Stimulated activated CD4-positive, alpha-beta T cell treated with anti-CD3 and anti-CD28 coated beads, TNF-alpha, amount 100 ng/mL, for 4 hours (primary cell): ENCODE data around the gene TMEM140.

Experiments used
- DNase-seq, 3 experiments: peaks; one replicate each; pipeline ENCODE4 v3.0.0-alpha.2; 2020; ENCODE audit warnings: low read depth in 3 of 3

The TMEM140 gene

DNA sequence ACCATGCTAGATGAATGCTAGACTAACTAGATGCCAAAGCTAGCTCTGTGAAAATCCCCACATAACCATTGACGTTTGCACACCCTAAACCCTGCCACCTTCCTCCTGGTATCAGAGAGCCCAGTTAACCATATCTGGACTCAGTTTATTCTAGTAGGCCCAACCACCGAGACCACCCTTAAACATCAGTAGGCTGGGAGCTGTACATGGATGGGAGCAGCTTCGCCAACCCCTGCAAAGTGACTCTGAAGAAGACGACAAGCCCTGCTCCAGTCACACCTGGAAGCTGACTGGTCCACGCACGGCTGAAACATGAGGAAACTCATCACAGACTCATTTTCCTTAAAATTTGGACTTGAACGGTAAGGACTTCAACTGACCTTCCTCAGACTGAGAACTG, 27.1 kb downstream of the TMEM140 start:
- no peak for DNase-seq

DNA sequence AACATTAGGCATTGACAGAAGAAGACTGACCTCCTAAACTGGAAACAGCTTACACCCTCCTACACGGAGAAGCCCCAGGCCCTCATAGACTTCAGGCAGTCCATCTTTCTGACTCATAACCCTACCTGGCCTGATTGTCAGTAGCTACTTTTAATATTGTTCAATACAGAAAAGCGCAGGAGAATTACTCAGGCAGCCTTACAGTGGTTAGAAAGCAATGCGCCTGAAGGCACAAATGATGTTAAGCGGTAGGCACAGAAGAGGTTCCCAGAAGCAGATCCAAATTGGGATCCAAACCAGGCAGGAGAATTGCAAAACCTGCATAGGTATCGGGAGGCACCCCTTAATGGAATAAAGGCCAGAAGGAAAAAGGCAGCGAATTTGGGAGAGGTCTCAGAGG, 28.1 kb downstream of the TMEM140 start:
- DNase-seq: no peak

DNA sequence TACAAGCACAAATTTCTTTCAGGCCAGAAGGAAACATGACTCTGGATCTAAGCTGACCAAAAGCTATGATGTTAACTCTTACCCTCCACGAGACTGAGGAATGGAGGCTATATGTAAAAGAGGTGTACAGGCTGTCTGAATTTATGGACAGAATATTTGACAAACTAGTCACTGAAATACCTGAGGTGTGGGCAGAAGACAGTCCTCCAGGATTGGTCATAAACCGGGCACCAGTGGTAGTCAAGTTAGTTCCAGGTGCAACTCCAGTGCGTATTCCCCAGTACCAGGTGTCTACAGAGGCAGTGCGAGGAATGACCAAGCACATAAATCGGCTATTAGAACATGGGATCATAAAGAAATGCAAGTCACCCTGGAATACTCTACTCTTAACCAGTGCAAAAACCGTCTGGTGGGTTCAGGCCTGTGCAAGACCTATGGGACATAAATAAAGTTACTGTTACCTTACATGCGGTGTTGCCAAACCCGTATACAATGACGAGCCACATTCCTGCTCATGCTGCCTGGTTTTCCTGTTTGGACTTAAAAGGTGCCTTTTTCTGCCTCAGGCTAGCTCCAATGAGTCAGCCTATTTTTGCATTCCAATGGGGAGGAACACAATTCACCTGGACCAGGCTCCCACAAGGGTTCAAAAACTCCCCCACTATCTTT, 29.3 kb downstream of the TMEM140 start:
- DNase-seq: no peak

DNA sequence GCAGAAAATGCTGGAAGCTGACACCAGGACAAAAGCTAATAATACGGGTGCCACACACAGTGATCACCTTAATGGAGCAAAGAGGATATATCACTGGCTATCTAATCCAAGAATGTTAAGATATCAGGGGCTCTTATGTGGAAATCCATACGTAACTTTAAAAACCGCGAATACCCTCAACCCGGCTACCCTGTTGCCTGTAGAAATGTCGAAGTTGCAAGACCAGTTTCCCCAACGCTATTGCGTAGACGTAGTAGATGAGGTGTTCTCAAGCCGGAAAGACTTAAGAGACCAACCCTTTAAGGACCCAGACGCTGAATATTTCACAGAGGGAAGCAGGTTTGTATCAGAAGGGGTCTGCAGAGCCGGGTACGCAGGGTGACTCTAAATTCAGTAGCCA, 30.5 kb downstream of the TMEM140 start:
- no peak for DNase-seq

DNA sequence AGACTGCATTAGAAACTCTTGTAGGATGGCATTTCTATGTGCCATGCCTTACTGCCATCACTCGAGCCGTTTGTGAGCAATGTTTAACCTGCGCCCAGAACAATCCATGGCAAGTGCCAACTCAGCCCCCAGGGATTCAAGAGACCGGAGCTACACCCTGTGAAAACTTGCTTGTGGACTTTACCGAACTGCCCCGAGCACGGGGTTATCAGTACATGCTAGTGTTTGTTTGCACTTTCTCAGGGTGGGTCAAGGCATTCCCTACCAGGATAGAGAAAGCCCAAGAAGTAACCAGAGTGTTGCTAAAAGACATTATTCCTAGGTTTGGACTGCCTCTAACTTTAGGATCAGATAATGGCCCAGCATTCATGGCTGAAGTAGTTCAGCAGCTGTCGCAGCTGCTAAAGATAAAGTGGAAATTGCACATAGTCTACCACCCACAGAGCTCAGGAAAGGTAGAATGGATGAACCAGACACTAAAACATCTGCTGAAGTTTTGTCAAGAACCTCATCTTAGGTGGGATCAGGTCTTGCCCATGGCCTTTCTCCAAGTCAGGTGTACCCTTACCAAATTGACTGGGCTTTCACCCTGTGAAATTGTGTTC, 31.6 kb downstream of the TMEM140 start:
- no peak for DNase-seq

DNA sequence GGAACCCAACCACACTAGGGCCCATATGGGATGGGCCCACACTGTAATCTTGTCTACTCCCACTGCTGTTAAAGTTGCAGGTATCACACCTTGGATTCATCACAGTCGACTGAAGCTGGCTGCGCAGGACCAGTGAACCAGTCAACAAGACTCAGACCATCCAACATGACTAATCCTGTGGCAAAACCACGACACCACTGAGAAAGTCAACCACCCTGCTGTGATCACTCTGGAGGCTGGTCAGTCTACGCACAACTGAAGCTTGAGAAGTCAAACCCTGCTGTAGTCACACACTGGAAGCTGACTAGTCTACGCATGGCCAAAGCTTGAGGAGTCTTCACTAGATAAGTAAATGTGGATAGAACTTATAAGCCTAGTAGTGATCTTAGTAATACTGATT, 32.2 kb downstream of the TMEM140 start:
- no peak for DNase-seq

DNA sequence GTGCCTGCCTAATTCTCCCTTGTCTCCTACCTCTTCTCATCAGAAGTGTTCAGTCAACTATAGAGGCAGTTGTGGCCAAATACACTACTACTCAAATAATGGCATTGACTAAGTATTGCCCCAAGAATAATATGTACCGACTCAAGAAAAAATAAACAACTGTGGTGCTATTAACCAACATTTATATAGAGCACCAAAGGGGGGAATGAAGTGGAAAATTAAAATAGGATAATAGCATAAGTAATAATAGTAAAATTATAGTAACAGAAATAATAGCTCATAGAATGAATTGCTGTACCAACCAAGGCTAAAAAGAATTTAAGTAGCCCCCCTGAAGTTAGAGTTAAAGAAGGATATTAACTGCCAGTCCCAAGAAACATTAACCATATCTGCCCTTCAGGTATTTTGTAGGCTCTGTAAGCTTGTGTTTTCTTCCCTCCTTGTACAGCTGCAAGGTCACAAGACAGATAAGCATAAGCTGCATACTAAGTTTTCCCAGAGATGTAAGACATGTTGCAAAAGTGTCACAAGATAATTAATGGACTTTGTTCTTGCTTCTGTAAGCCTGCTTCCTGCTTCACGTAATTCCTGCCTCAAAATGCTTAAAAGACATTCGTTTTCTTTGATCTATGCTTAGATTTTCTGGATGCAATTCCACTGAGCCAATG, 33.5 kb downstream of the TMEM140 start:
- no peak for DNase-seq

DNA sequence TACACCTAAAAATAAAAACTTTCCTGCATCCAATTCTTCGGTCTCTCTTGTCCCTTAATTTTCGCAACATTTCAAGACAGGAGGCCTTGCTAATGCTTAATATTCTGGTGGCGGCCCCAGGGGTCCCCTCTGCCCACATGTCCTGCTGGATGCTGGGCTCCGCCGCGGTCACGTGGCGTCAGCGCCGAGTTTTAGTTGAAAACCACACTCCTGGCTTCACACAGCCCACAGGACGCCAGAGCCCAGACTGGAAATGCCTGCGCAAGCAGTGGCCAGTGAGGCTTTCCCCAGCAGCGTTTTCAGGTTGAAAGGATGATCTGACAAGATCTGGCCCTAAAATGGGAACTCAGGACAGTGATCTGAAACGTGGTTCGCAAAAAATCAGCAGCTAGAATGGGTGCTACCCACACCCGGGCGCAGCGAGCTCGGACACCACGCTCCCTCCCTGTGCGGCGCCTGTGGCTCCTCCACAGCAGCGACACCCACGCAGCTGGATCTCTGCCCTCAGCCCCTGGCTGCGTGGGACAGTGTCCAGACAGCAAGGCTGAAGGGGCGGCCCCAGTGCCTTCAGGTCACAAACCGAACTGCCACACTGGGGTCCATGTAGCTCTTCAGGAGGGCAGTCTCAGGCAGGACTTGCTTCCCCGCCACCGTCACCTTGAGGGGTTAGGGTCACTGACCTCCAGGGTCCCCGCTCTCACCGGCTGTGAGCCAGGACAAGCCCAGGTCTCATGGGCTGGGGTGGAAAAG, 34.2 kb downstream of the TMEM140 start:
- DNase-seq: no peak

DNA sequence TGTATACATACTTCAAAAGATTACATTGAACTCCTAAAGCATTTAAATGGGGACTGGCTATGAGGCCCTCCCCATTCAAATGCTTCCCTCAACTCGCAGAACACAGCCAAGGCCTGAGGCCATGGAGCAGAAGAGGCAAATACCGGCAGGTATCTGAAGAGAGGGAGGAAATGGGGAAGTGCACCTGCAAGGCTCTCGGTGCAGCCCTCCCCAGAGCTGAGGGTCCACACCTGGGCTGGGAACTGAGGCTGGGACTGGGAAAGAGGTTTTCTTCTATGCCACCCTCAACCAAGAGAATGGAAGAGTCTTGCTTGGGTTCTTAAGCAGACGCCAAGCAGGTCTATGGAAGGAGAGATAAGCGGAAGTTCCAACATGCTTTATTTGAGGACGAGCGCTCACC, 35.6 kb downstream of the TMEM140 start:
- no peak for DNase-seq

DNA sequence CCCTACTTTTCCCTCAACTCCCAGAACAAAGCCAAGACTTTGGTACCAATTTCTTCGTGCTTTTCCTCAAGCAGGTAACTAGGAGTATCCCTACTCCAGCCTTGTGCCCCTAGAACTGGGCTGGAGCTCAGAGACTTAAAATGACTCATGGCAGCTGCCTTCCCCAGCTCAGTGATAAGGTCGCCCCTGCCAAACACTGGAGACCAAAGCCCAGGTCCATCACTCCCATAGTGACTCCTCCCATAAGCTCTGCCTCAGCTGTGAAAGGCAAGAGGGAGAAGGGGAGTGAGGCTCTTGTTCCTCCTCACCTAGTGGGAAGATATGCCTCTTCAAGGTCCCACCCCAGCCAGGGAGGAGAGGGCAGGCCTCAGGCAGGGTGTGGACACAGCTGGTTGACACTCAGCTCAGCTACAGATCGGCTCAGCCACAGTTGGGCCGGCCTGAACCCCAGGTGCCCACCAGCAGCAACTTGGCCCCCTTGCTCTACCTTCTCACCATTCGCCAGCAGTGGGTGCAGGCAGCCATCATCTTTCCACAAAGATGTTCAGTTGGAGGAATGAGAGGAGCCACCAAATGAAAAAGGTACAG, 36.5 kb downstream of the TMEM140 start:
- DNase-seq: no peak

DNA sequence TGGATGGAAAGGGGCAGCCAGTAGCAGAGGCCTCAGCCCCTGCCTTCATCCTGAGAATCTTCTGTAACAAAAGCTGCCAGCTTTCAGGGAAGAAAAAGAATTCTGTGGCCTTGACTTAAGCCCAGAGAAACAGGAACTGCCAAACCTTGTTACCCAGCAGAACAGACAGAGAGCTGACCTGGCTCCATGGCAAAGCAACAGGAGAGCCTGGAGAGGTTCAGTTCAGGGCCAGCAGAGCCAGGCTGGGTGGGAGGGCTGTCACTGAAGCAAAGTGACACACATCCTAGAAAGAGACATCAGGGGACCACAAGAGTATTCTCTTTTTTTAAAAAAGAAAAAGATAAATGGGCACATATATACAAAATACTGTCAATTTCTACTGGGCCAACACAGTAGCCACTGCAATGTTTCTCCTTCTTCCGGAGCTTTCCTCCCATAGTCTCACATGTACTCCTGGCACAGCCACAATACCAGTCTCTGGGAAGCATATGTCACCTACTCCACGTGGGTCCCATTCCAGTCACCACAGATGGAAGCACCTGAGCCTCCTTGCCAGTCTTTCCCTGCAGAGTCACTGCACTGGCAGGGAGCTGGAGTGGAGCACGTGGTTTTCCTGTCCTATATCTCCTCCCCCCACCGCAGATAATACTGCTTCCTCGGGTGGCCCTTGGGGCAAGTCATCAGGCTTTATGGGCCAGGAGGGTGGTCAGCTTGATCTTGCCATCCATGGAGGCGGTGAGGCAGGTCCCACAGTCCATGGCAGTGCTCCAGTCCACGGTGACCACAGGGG, 37.8 kb downstream of the TMEM140 start:
- DNase-seq: no peak

DNA sequence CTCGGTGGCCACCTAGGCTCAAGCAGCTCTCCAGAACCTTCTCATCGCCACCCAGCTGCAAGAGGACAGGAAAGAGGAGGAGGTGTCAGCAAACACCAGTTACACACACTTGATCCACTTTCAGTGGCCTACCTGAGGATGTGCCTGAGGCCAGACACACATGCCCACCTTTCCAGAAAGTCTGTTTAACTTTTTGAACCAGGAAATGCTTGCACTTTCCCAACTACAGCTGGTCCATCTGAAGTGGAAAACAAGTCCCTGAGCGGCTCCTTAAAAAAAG, 38.3 kb downstream of the TMEM140 start:
- no peak for DNase-seq

DNA sequence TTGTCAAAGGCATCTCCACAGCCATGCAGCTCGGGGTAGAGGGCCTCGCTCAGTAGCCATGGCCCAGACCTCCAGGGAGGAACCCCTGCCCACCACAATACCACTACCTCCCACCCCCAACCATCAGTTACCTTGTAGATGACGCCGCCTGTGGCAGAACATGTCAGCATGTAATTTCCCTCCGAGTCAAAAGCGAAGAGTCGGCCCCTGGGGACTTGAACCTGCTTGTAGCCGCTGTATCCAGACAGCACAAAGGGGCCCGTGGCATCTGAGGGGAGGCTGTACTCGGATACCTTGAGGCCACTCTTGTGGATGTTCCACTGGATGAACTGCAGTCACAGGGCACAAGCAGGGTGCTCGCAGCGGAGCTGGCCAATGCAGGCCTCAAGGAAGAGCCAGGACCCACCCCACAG, 39.0 kb downstream of the TMEM140 start:
- DNase-seq: no peak

DNA sequence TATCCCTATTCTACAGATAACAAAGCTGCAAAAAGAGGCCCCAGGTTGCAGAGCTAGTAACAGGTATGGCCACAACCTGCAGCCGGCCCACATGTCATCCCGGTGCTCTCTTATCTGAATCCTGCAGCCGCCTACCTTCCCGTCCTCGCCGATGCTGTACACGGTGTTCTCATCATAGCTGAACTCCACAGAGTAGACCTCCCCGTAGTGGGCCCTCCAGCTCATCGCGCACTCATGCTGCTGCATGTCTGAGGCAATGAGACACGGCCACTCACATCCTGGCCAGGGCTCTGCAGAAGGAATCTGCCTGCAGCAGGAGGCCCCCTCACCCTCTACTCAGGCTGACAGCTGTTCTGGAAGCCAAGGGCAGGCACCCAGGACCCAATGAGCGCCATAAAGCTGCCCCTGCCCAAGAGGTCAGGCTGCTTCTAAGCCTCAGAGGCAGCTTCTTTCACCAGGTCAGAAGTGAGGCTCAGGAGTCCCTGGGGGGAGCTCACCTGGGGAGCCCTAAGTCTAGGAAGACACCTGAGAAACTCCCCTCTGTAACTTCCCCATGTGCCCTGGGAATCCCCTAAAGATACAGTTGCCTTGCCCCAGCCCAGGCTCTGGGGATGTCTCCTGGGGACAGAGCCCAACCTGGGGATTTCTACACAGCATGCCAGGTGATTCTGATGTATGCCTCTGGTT, 40.6 kb downstream of the TMEM140 start:
- DNase-seq: no peak

DNA sequence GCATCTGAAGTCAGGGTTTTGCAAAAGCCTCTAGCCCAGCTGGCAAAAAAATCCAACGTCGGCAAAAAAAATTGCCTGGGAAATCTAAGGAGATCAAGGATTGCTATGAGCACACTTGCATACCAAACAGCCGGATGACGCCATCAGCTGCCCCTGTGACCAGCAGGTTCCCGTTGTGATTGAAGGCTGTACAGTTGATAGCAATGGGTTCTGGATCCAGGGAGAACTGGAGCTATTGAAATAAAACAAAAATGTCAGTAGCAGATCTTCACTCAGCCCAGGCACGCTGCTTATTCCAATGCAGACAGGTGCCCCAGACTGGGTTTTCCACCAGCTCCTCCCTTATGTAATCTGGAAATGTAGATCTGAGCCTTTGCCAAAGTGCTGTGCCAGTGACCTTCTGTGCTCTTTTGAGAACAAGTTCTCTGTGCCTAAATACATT, 41.4 kb downstream of the TMEM140 start:
- DNase-seq: no peak

DNA sequence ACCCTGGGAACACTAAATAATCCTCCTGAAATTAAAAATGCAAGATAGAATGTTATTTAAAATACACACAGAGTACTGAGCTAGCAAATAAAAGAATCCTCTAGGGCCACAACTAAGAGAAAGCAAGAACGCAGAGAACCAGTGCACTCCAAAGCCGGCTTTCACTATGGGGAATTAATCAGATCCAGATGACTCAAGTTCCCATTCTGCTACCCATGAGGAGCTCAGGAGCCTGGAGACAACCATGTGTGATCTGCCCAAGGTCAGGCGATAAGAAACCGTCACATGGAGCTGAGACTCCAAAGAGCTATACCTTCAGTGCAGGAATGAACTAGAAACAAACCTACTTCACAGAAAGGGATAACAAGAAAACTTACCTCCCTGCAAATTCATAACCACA, 42.1 kb downstream of the TMEM140 start:
- no peak for DNase-seq

DNA sequence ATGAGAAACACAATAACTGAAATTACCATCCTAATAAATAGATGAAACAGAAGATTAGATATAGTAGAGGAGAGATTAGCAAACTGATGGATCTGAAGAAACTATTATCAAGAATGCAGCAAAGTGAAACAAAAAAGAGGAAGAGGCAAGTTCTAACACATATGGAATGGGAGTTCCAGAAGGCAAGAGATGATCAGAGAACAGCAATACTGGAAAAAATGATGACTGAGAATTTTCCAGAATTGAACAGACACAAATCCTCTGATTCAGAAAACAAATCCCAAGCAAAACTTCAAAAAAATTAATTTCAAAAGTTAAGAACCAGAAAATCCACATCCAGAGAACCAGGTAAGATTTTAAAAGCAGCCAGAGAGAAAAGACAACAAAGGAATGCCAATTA, 42.8 kb downstream of the TMEM140 start:
- DNase-seq: no peak

DNA sequence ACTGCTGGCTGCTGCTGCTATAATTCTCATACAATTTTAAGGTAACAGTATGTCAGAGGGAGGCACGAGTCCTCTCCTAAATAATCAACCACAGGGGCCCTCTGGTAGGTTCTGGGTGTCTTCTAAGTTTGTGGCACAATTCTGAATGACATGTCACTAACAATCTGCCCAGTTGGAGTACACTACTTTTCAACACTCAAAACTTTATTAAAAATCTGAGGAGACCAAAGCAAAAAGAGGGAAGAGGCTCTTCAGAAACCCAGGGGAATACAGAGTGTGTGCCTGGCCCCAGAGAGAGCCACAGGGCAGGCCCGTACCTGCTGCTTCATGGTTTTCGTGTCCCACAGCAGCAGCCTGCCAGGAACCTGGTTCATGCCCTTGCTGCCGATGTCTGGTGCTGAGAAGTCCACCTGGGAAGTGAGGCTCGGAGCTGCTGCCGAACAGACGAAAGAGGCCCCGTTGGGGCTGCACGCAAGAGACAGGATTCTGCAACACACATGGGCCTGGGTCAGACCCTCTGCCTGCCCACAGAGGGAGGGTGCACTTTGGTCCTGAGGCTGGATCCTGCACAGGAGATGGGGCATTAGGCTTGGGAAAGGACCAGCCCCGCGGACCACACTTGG, 45.2 kb downstream of the TMEM140 start:
- DNase-seq: no peak

DNA sequence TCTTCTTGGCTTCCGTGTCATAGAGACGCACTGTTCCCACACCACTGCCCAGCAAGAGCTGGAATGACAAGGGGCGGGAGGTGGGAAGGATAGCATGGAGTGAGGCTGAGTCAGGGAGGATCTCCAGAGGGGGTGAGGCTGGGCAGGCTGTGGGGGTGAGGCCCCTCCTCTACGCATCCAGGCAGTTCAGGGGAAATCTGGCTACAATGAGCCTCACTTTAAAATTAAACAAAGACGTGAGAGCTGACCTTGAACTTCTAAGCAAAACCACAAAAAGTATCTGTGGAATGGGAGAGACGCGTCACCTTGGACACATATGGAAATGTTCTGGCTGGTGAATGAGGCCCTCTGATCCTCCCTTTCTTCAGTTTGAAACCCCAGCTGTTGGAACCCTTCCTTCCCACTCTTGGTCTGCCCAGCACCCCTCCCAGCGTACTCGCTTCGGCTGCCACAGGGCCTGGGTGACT, 45.8 kb downstream of the TMEM140 start:
- no peak for DNase-seq

DNA sequence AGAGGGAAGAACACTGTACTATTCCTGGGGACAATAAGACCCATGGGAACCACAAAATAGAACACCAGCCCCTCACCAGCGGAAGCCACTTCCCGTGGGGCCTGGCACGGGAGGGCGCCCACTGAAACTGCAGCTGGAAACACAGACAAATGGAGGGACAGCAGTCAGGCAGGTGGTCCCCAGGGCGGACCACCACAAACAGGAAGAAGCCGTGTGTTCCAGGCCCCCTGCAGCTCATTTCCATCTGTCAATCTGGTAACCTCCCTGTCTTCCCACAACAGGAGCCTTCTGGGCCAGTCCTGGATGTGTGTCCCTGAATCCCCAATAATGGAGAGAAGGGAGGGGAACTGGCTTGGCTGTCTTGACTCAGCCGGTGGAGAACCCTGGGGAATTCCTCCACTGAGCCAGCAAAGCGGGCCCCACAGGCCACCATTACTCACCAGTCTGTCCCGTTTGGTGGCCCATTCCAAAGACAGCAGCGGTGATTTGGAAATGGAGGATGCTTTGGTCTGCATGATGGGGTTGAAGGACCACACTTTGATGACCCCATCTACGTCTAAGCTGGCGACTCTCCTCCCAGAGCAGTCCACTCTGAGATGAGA, 46.7 kb downstream of the TMEM140 start:
- DNase-seq: no peak
